ENCODE data around the gene RPTOR. TPM values are rescaled to one million over a fixed set of nuclear protein-coding genes. Genes with fewer than 3 reads are reported as not detected.

The RPTOR gene
- total and polyA plus RNA-seq, 2 donors (not counting 3 experiments of a cell fraction or from before 2014, with no cell fraction given) = 10.7 to 41.8 TPM

- BruUV-seq (replicated peaks) = no TSS peak
- ChIA-PET POLR2A (interaction anchor here (0.7 kb wide), 1 partner anchor 17 kb away, joined by 3 read pairs; no protein-coding TSS in a partner anchor), CTCF (interaction anchor here (0.8 to 1.2 kb wide), 2 partner anchors 31 to 108 kb away, joined by 3 read pairs; no protein-coding TSS in a partner anchor)
- no peak for TF ChIP-seq POLR2A (IDR thresholded peaks at IDR 0.05; ENCODE audit: low read depth, low read length)
- TF ChIP-seq GATA2 (IDR thresholded peaks at IDR 0.05; ENCODE audit: insufficient read depth, insufficient read length, low read depth, low read length) = no peak
- TF ChIP-seq POLR2AphosphoS5 (IDR thresholded peaks at IDR 0.05; ENCODE audit: insufficient read depth, low read depth, low read length) = no peak
- TF ChIP-seq JUN (IDR thresholded peaks at IDR 0.05; ENCODE audit: borderline replicate concordance, insufficient read depth, insufficient read length, low read depth) = no peak
- TF ChIP-seq, protein P1, sequence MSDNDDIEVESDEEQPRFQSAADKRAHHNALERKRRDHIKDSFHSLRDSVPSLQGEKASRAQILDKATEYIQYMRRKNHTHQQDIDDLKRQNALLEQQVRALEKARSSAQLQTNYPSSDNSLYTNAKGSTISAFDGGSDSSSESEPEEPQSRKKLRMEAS (IDR thresholded peaks at IDR 0.05; ENCODE audit: insufficient read depth, insufficient read length) = no peak
- TF ChIP-seq EZH2 (IDR thresholded peaks at IDR 0.05; ENCODE audit: borderline replicate concordance, low read depth, low read length, severe bottlenecking) = no peak
- TF ChIP-seq MYC (IDR thresholded peaks at IDR 0.05; ENCODE audit: low read depth, low read length) = no peak
- TF ChIP-seq, protein P2, sequence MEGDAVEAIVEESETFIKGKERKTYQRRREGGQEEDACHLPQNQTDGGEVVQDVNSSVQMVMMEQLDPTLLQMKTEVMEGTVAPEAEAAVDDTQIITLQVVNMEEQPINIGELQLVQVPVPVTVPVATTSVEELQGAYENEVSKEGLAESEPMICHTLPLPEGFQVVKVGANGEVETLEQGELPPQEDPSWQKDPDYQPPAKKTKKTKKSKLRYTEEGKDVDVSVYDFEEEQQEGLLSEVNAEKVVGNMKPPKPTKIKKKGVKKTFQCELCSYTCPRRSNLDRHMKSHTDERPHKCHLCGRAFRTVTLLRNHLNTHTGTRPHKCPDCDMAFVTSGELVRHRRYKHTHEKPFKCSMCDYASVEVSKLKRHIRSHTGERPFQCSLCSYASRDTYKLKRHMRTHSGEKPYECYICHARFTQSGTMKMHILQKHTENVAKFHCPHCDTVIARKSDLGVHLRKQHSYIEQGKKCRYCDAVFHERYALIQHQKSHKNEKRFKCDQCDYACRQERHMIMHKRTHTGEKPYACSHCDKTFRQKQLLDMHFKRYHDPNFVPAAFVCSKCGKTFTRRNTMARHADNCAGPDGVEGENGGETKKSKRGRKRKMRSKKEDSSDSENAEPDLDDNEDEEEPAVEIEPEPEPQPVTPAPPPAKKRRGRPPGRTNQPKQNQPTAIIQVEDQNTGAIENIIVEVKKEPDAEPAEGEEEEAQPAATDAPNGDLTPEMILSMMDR (IDR thresholded peaks at IDR 0.05; ENCODE audit: extremely low read depth in 1 of 2, insufficient read depth in 1 of 2, low read depth in 1 of 2, low read length in 2 of 2) = no peak
- TF ChIP-seq FOS (IDR thresholded peaks at IDR 0.05; ENCODE audit: borderline replicate concordance, insufficient read depth, low read length) = no peak
- no peak overlapping the region for H3K9ac ChIP-seq (replicated peaks; ENCODE audit: extremely low read depth, insufficient read depth, low read length)
- H3K9me1 ChIP-seq (replicated peaks; ENCODE audit: control insufficient read depth, extremely low read depth, insufficient read depth, low read length) = no peaks in the 10 kb centered on the region
- H3K27me3 ChIP-seq (ENCODE audit: control insufficient read depth in 2 of 2, insufficient read depth in 2 of 2, low read length in 2 of 2) = no peaks in the 10 kb centered on the region
- no peak overlapping the region for H3K4me2 ChIP-seq (ENCODE audit: insufficient read depth, low read length)
- H3K36me3 ChIP-seq (ENCODE audit: control insufficient read depth in 2 of 2, extremely low read depth in 1 of 2, insufficient read depth in 2 of 2, low read length in 2 of 2) = no peaks in the 10 kb centered on the region
- no peaks in the 10 kb centered on the region for H4K20me1 ChIP-seq (replicated peaks; ENCODE audit: control insufficient read depth, extremely low read depth, insufficient read depth, low read length)
- H2AFZ ChIP-seq (ENCODE audit: low read depth, low read length) = no peak overlapping the region
- intact Hi-C loops (cut with micrococcal nuclease) (no loop called here), dilution Hi-C loops (cut with MboI; ENCODE audit: extremely low pct_ligation_motif_present, low sequenced_read_pairs) (no loop called here)
- peak overlapping the region; percentile 32 for H3K27ac ChIP-seq (ENCODE audit: insufficient read depth, low read depth, low read length)
- FAIRE-seq = peak; percentile 67
- no peak overlapping the region for H3K4me3 ChIP-seq (replicated peaks in 1 of 3; ENCODE audit: insufficient read depth in 1 of 3, low read depth in 1 of 3, low read length in 3 of 3)
- peaks cover 49% of the 10 kb centered on the region for H3K4me1 ChIP-seq (ENCODE audit: control insufficient read depth, extremely low read depth, insufficient read depth, low read length)
- DNase-seq (ENCODE audit: low read depth, low spot score) = no peak
- no peaks in the 10 kb centered on the region for H3K79me2 ChIP-seq (ENCODE audit: control insufficient read depth, insufficient read depth, low read length)
- no peaks in the 10 kb centered on the region for H3K9me3 ChIP-seq (replicated peaks; ENCODE audit: control insufficient read depth, insufficient read depth, low read length)
Observed at GRCh38 chr17:80758481-80759376, 214.1 kb downstream of the RPTOR start.

Data from endothelial cell of umbilical vein (primary cell).